Endodermal cell (in vitro differentiated cells): ENCODE data around the gene PAGR1. TPM values are rescaled to one million over a fixed set of nuclear protein-coding genes. Genes with fewer than 3 reads are reported as not detected.
A peak's percentile ranks its signal among the peaks of the same experiment; 100 is the strongest.

Experiments used
- DNase-seq: peaks from one replicate; pipeline ENCODE4 v3.0.0-alpha.2; 2017
- H3K27ac ChIP-seq: 2 replicates; pipeline ENCODE4 v1.5.1; 2013; ENCODE audit warnings: mild to moderate bottlenecking, low read depth, low read length, moderate library complexity
- H3K27me3 ChIP-seq: 2 replicates; pipeline ENCODE4 v1.6.1; 2013; ENCODE audit warnings: mild to moderate bottlenecking, low read length, moderate library complexity; ENCODE audit not compliant: insufficient read depth, control insufficient read depth, poor library complexity, severe bottlenecking
- H3K36me3 ChIP-seq: 2 replicates; pipeline ENCODE4 v1.7.0; 2013; ENCODE audit warnings: mild to moderate bottlenecking, low read length, moderate library complexity; ENCODE audit not compliant: control insufficient read depth, insufficient read depth
- H3K4me1 ChIP-seq: one replicate; pipeline ENCODE4 v1.7.0; 2013; ENCODE audit warnings: low read length; ENCODE audit not compliant: control insufficient read depth, insufficient read depth
- H3K4me3 ChIP-seq: 2 replicates; pipeline ENCODE4 v1.5.1; 2013; ENCODE audit warnings: mild to moderate bottlenecking, low read length, moderate library complexity
- H3K9ac ChIP-seq: 2 replicates; pipeline ENCODE4 v1.6.1; 2013; ENCODE audit warnings: mild to moderate bottlenecking, low read length, moderate library complexity; ENCODE audit not compliant: poor library complexity, severe bottlenecking; ENCODE audit errors: extremely low read depth
- H3K9me3 ChIP-seq: 2 replicates; pipeline ENCODE4 v1.6.1; 2013; ENCODE audit warnings: mild to moderate bottlenecking, low read length, moderate library complexity; ENCODE audit not compliant: control insufficient read depth
- H3K27ac Mint-ChIP-seq: 2 replicates; pipeline ENCODE4 v1.8.0; 2020; ENCODE audit warnings: mixed read lengths
- H3K27me3 Mint-ChIP-seq: 2 replicates; pipeline ENCODE4 v1.8.0; 2021; ENCODE audit warnings: mild to moderate bottlenecking, mixed read lengths; ENCODE audit not compliant: insufficient read depth
- H3K36me3 Mint-ChIP-seq: 2 replicates; pipeline ENCODE4 v1.8.0; 2020; ENCODE audit warnings: low read depth, mixed read lengths
- H3K4me1 Mint-ChIP-seq: 2 replicates; pipeline ENCODE4 v1.8.0; 2020; ENCODE audit warnings: mixed read lengths
- H3K4me3 Mint-ChIP-seq: 2 replicates; pipeline ENCODE4 v1.8.0; 2020; ENCODE audit warnings: mild to moderate bottlenecking, moderate library complexity, mixed read lengths
- H3K9me3 Mint-ChIP-seq: 2 replicates; pipeline ENCODE4 v1.8.0; 2020; ENCODE audit warnings: mild to moderate bottlenecking, mixed read lengths
- WGBS, 2 experiments: methylation state at CpG; one replicate each; pipeline versions ENCODE4 v1.1.5 to v1.1.7; 2013; ENCODE audit warnings: missing lambda C conversion rate in 2 of 2, mixed read lengths in 1 of 2; ENCODE audit not compliant: insufficient coverage in 1 of 2, insufficient read length in 1 of 2; 5-methylcytosine and 5-hydroxymethylcytosine counted together
- total RNA-seq, 2 donors: library from RNA; stranded (reverse); fragmentation: NEBNext Ultra II Directional in 1 of 2; extraction: Animal tissue kit (Norgen Biotek cat#: 25700) in 1 of 2; gene quantifications; 2 replicates in 1 of 2; 3 replicates in 1 of 2; pipeline ENCODE4 v1.2.1, GENCODE V29; 2021
- TF ChIP-seq, protein P1 (sequence below): fragments of 200-600 bp; sonication (generic); conservative IDR thresholded peaks from 2 replicates; pipeline ENCODE4 v1.5.0; 2021; ENCODE audit warnings: antibody characterized with exemption, mild to moderate bottlenecking

PAGR1 gene
- total RNA-seq, 2 donors from 2014 or later = 43.0 to 65.7 TPM

DNA sequence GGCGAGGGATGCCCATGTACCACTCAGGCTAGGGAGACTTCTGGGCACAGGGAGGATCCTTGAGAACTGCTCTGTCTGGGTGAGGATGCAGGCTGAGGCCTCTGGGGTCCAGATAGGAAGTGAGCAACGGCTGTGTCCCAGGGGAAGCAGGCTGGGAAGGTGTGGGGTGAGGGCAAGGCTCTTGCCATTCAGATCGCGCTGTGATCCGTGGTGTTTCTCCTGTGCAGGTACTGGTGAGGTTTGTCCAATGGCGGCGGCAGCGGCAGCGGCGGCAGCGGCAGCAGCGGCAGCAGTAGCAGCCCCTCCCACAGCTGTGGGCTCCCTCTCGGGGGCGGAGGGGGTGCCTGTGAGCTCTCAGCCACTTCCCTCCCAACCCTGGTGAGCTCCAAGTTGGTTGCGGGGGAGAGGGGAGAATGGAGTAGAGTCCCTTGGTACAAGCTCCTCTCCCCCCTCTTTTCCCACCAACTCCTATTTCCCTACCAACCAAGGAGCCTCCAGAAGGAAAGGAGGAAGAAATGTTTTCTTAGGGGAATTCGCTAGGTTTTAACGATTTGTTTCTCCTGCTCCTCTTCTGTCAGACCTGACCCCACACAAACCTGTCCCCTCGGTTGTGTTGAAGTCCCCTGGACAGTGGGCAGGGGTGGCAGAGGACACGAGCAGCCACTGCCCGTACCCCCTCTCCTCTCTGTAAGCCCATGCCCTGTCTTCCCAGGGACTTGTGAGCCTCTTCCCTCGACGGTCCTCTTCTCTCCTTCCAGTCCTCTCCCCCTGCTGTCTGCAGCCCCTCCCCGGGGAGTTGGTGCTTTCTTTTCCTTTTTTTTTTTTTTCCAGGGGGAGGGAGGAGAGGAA is 5.9 kb upstream of the PAGR1 start:
- H3K27me3 ChIP-seq = no peaks in the 10 kb centered on the region
- Mint-ChIP-seq H3K4me3 (peak overlapping the region; percentile 67), H3K27me3 (peaks cover 11% of the 10 kb centered on the region), H3K27ac (peak overlapping the region; percentile 92), H3K36me3 (peaks cover 22% of the 10 kb centered on the region), H3K9me3 (no peaks in the 10 kb centered on the region), H3K4me1 (peaks cover 46% of the 10 kb centered on the region)
- H3K27ac ChIP-seq = peak overlapping the region; percentile 3
- H3K9me3 ChIP-seq = no peaks in the 10 kb centered on the region
- TF ChIP-seq, protein P1, sequence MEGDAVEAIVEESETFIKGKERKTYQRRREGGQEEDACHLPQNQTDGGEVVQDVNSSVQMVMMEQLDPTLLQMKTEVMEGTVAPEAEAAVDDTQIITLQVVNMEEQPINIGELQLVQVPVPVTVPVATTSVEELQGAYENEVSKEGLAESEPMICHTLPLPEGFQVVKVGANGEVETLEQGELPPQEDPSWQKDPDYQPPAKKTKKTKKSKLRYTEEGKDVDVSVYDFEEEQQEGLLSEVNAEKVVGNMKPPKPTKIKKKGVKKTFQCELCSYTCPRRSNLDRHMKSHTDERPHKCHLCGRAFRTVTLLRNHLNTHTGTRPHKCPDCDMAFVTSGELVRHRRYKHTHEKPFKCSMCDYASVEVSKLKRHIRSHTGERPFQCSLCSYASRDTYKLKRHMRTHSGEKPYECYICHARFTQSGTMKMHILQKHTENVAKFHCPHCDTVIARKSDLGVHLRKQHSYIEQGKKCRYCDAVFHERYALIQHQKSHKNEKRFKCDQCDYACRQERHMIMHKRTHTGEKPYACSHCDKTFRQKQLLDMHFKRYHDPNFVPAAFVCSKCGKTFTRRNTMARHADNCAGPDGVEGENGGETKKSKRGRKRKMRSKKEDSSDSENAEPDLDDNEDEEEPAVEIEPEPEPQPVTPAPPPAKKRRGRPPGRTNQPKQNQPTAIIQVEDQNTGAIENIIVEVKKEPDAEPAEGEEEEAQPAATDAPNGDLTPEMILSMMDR = no peak
- H3K4me3 ChIP-seq = peak overlapping the region; percentile 71
- peaks cover 25% of the 10 kb centered on the region for H3K36me3 ChIP-seq
- 64 to 80% methylated on average over 1 to 22 of the region's 23 CpGs for WGBS, 2 experiments
- no peak for DNase-seq
- no peak overlapping the region for H3K9ac ChIP-seq
- H3K4me1 ChIP-seq = peaks cover 24% of the 10 kb centered on the region

DNA sequence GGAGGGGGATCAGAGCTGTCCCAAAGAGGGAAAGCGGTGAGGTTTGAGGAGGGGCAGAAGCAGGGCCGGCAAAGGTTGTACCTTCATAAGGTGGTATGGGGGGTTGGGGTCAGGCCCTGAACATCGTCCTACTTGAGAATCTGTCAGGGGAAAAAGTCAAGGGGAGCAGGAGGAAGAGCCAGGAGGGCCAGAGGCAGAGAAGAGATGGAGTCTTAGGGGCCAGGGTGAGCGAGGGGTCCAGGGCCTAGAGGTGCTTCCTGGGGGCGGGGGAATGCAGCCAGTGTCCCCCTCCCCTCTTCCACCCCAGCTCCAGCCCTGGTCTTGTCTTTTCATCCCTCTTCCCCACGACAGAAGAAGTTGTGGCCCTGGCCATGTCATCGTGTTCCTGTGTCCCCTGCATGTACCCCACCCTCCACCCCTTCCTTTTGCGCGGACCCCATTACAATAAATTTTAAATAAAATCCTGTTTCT is 5.2 kb upstream of the PAGR1 start:
- H3K27me3 ChIP-seq = no peaks in the 10 kb centered on the region
- DNase-seq = peak; percentile 59
- Mint-ChIP-seq H3K9me3 (no peaks in the 10 kb centered on the region), H3K27me3 (peaks cover 11% of the 10 kb centered on the region), H3K36me3 (peaks cover 22% of the 10 kb centered on the region), H3K4me1 (peaks cover 47% of the 10 kb centered on the region), H3K27ac (peak overlapping the region; percentile 92), H3K4me3 (peak overlapping the region; percentile 67)
- peaks cover 24% of the 10 kb centered on the region for H3K4me1 ChIP-seq
- TF ChIP-seq, protein P1 = no peak
- no peaks in the 10 kb centered on the region for H3K9me3 ChIP-seq
- H3K36me3 ChIP-seq = peaks cover 25% of the 10 kb centered on the region
- 13 to 18% methylated on average over 6 to 9 of the region's 9 CpGs for WGBS, 2 experiments
- no peak overlapping the region for H3K9ac ChIP-seq
- H3K27ac ChIP-seq = peak overlapping the region; percentile 3
- H3K4me3 ChIP-seq = peak overlapping the region; percentile 71

DNA sequence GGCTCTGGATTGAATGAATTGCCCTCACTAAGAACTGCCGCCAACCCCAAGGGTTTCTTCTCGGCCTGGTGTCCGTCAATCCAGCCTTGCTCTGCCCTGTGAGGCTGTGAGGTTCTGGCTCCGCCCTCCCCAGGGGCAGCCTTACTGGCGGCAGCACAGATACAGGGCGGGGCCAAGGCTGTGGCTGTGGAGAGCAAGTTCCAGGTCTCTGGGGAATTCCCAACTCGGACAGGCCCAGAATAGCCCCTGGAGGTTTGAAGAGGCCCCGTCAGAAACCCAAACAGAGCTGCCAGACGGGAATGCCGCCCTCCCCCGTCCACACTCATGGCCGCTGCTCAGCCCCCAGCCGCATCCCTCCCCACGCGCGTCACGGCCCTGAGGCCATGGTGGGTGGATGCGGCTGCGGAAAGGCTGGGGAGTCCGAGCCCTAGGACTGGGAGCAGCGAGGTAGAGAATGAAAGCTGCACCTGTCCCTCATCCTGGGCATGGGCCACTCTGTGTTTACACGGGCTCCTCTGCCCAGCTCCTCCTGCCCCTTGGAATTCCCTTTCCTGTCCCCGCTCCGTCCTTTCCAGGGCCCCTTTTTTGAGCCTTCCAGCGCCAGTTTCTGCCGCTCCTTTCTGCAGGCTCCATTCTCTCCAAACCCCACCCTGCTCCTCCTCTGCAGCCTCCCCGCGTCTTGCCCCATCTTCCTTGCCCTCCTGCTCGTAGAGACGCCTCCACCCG is 4.6 kb upstream of the PAGR1 start:
- Mint-ChIP-seq H3K27ac (peak overlapping the region; percentile 92), H3K9me3 (no peaks in the 10 kb centered on the region), H3K4me3 (peak overlapping the region; percentile 67), H3K27me3 (peaks cover 11% of the 10 kb centered on the region), H3K4me1 (peaks cover 48% of the 10 kb centered on the region), H3K36me3 (peaks cover 22% of the 10 kb centered on the region)
- H3K9me3 ChIP-seq = no peaks in the 10 kb centered on the region
- peaks cover 24% of the 10 kb centered on the region for H3K4me1 ChIP-seq
- H3K36me3 ChIP-seq = peaks cover 25% of the 10 kb centered on the region
- WGBS, 2 experiments = 1 to 4% methylated on average over 14 to 31 of the region's 31 CpGs
- peak overlapping the region; percentile 85 for H3K4me3 ChIP-seq
- no peaks in the 10 kb centered on the region for H3K27me3 ChIP-seq
- peak; percentile 98 for DNase-seq
- peak overlapping the region; percentile 16 for H3K9ac ChIP-seq
- TF ChIP-seq, protein P1 = no peak
- H3K27ac ChIP-seq = peak overlapping the region; percentile 82
